SK-N-SH (cell line): ENCODE data around the gene BCL6B. TPM values are rescaled to one million over a fixed set of nuclear protein-coding genes. Genes with fewer than 3 reads are reported as not detected.

ENCODE experiments used
- CTCF ChIA-PET: fragments of 300-600, 350-600 bp; formaldehyde crosslinking; extraction: SDS; loops from one replicate; lab custom pipeline; 2021; lab: Yijun Ruan, JAX
- POLR2A ChIA-PET: fragments of 350-600 bp; sonication (Branson Sonifier 250); formaldehyde crosslinking; extraction: SDS; loops from one replicate; lab custom pipeline; 2020; ENCODE audit warnings: antibody characterized with exemption, inconsistent platforms; lab: Yijun Ruan, JAX
- DNase-seq: peaks from one replicate; pipeline ENCODE4 v3.0.0; 2012
- H2AFZ ChIP-seq: fragments of 200-600 bp; sonication (generic); 2 replicates; pipeline ENCODE4 v1.8.1; 2016; ENCODE audit warnings: antibody characterized with exemption, mild to moderate bottlenecking, low read depth
- H3F3A ChIP-seq: fragments of 200-600 bp; sonication (generic); replicated peaks from 2 replicates; pipeline ENCODE3; 2016; ENCODE audit warnings: antibody characterized with exemption, mild to moderate bottlenecking; ENCODE audit not compliant: insufficient read depth
- H3K27ac ChIP-seq, 2 experiments: fragments of 200-500 bp in 1 of 2; fragments of 200-600 bp in 1 of 2; sonication (Bioruptor generic) in 1 of 2; sonication (generic), shearing (Covaris generic) in 1 of 2; 2 replicates each; pipeline versions ENCODE4 v1.5.1 to v1.6.1; 2014 to 2016; ENCODE audit warnings: low read depth in 2 of 2, inconsistent platforms in 1 of 2, low read length in 1 of 2, mild to moderate bottlenecking in 1 of 2, mixed read lengths in 1 of 2
- H3K27me3 ChIP-seq: fragments of 200-600 bp; sonication (generic), shearing (Covaris generic); 2 replicates; pipeline ENCODE4 v1.6.1; 2016; ENCODE audit warnings: mixed run types; ENCODE audit not compliant: insufficient read depth
- H3K36me3 ChIP-seq, 2 experiments: fragments of 200-500 bp in 1 of 2; fragments of 200-600 bp in 1 of 2; sonication (Bioruptor generic) in 1 of 2; sonication (generic) in 1 of 2; replicated peaks in 1 of 2; 2 replicates each; pipeline versions ENCODE3 to v1.5.1; 2014 to 2016; ENCODE audit warnings: low read length in 1 of 2, mild to moderate bottlenecking in 1 of 2; ENCODE audit not compliant: insufficient read depth in 2 of 2, control insufficient read depth in 1 of 2
- H3K4me1 ChIP-seq, 2 experiments: fragments of 200-500 bp in 1 of 2; fragments of 200-600 bp in 1 of 2; sonication (Bioruptor generic) in 1 of 2; sonication (generic), shearing (Covaris generic) in 1 of 2; 2 replicates each; pipeline versions ENCODE4 v1.5.1 to v1.6.1; 2014 to 2016; ENCODE audit warnings: low read depth in 1 of 2, low read length in 1 of 2, mixed run types in 1 of 2; ENCODE audit not compliant: insufficient read depth in 2 of 2, control insufficient read depth in 1 of 2
- H3K4me2 ChIP-seq: fragments of 200-600 bp; sonication (generic), shearing (Covaris generic); 2 replicates; pipeline ENCODE4 v1.6.1; 2017; ENCODE audit warnings: mixed run types
- H3K4me3 ChIP-seq, 2 experiments: fragments of 200-500 bp in 1 of 2; fragments of 200-600 bp in 1 of 2; sonication (Bioruptor generic) in 1 of 2; sonication (generic), shearing (Covaris generic) in 1 of 2; 2 replicates each; pipeline versions ENCODE4 v1.5.1 to v1.8.1; 2014 to 2016; ENCODE audit warnings: low read depth in 2 of 2, inconsistent platforms in 1 of 2, low read length in 1 of 2, mild to moderate bottlenecking in 1 of 2, mixed read lengths in 1 of 2, moderate library complexity in 1 of 2
- H3K79me2 ChIP-seq: fragments of 200-600 bp; sonication (generic); 2 replicates; pipeline ENCODE4 v1.8.1; 2017; ENCODE audit warnings: mild to moderate bottlenecking; ENCODE audit not compliant: insufficient read depth
- H3K9ac ChIP-seq: fragments of 200-600 bp; sonication (generic); 2 replicates; pipeline ENCODE4 v1.6.1; 2017; ENCODE audit warnings: mixed run types
- H3K9me2 ChIP-seq: fragments of 200-600 bp; sonication (generic); 2 replicates; pipeline ENCODE4 v1.6.1; 2017; ENCODE audit warnings: mixed run types
- H3K9me3 ChIP-seq: fragments of 200-600 bp; sonication (generic); 2 replicates; pipeline ENCODE4 v1.6.1; 2017; ENCODE audit warnings: mixed run types, mild to moderate bottlenecking, moderate library complexity
- H4K20me1 ChIP-seq: fragments of 200-600 bp; sonication (generic); 2 replicates; pipeline ENCODE4 v1.6.1; 2017; ENCODE audit warnings: mild to moderate bottlenecking, mixed run types; ENCODE audit not compliant: insufficient read depth
- CHD2 ChIP-seq: fragments of 150-350 bp; IDR thresholded peaks from 2 replicates; pipeline ENCODE4 v1.6.1; 2018; ENCODE audit warnings: low read length; ENCODE audit not compliant: partially characterized antibody
- EZH2phosphoT487 ChIP-seq: fragments of 200-600 bp; sonication (generic); IDR thresholded peaks from 2 replicates; pipeline ENCODE4 v1.6.1; 2017; ENCODE audit warnings: low read depth, mixed run types, mild to moderate bottlenecking, antibody characterized with exemption, moderate library complexity, borderline replicate concordance
- FOSL2 ChIP-seq: IDR thresholded peaks from 2 replicates; pipeline ENCODE4 v1.4.0; 2012; ENCODE audit warnings: low read depth, mild to moderate bottlenecking, moderate library complexity, borderline replicate concordance
- GATA2 ChIP-seq: sonication (generic); formaldehyde crosslinking; IDR thresholded peaks from 2 replicates; pipeline ENCODE4 v1.5.0; 2020; ENCODE audit warnings: mild to moderate bottlenecking, missing genetic modification reagents
- MEF2A ChIP-seq: IDR thresholded peaks from 2 replicates; pipeline ENCODE4 v1.4.0; 2012; ENCODE audit warnings: low read depth, borderline replicate concordance
- NFIC ChIP-seq: IDR thresholded peaks from 2 replicates; pipeline ENCODE4 v1.4.0; 2012; ENCODE audit warnings: borderline replicate concordance
- NRF1 ChIP-seq: IDR thresholded peaks from 2 replicates; pipeline ENCODE4 v1.6.1; 2012; ENCODE audit warnings: low read depth, mild to moderate bottlenecking, low read length
- PBX3 ChIP-seq: IDR thresholded peaks from 2 replicates; pipeline ENCODE4; 2012
- RAD21 ChIP-seq: IDR thresholded peaks from 2 replicates; pipeline ENCODE4 v1.6.1; 2012; ENCODE audit warnings: mild to moderate bottlenecking, low read length
- RXRA ChIP-seq: IDR thresholded peaks from 2 replicates; pipeline ENCODE4 v1.4.0; 2012; ENCODE audit warnings: low read depth, mild to moderate bottlenecking, borderline replicate concordance
- SIN3A ChIP-seq: IDR thresholded peaks from 2 replicates; pipeline ENCODE4 v1.6.1; 2012; ENCODE audit warnings: low read depth, mild to moderate bottlenecking, low read length, moderate library complexity, borderline replicate concordance
- TEAD4 ChIP-seq: IDR thresholded peaks from 2 replicates; pipeline ENCODE4 v1.4.0; 2012; ENCODE audit warnings: mild to moderate bottlenecking, borderline replicate concordance; ENCODE audit not compliant: insufficient read depth
- YY1 ChIP-seq: IDR thresholded peaks from 2 replicates; pipeline ENCODE4 v1.4.0; 2012; ENCODE audit warnings: low read depth, mild to moderate bottlenecking
- ZBTB33 ChIP-seq: IDR thresholded peaks from 2 replicates; pipeline ENCODE4 v1.4.0; 2012; ENCODE audit warnings: low read depth, borderline replicate concordance
- WGBS: methylation state at CpG from one replicate; pipeline ENCODE4 v1.1.6; 2017; ENCODE audit warnings: low lambda C conversion rate; 5-methylcytosine and 5-hydroxymethylcytosine counted together
- polyA plus RNA-seq, 3 experiments: library from polyadenylated mRNA; depleted of rRNA; stranded (reverse); fragments of >200 nt; gene quantifications; 2 replicates each; pipeline ENCODE4 v1.2.3, GENCODE V29; 2012
- TF ChIP-seq, protein P1 (sequence below): fragments of 150-350 bp; IDR thresholded peaks from 2 replicates; pipeline ENCODE4 v1.6.1; 2017; ENCODE audit warnings: antibody characterized with exemption, low read length, low read depth, borderline replicate concordance
- TF ChIP-seq, protein P2 (sequence below): fragments of 150-350 bp; IDR thresholded peaks from 2 replicates; pipeline ENCODE4 v1.6.1; 2016; ENCODE audit warnings: mild to moderate bottlenecking, low read depth, low read length
- TF ChIP-seq, protein P3 (sequence below): IDR thresholded peaks from 2 replicates; pipeline ENCODE4 v1.4.0; 2012; ENCODE audit warnings: low read depth

The BCL6B gene
- polyA plus RNA-seq, 1 of the 3 experiments (the other 2 are of a cell fraction) = 0.02 TPM

- H4K20me1 ChIP-seq = no peaks in the 10 kb centered on the region
- H3K9me3 ChIP-seq = no peaks in the 10 kb centered on the region
- no peaks in the 10 kb centered on the region for H3F3A ChIP-seq
- no peaks in the 10 kb centered on the region for H3K4me1 ChIP-seq
- H3K27me3 ChIP-seq = no peaks in the 10 kb centered on the region
- H3K9me2 ChIP-seq = no peaks in the 10 kb centered on the region
- H3K4me3 ChIP-seq = no peak overlapping the region
- ChIA-PET POLR2A (no interaction called here), CTCF (interaction anchor here (0.8 to 1.5 kb wide), 3 partner anchors 19 to 75 kb away, joined by 3 to 5 read pairs (median 4); no protein-coding TSS in a partner anchor)
- TF ChIP-seq, protein P1, sequence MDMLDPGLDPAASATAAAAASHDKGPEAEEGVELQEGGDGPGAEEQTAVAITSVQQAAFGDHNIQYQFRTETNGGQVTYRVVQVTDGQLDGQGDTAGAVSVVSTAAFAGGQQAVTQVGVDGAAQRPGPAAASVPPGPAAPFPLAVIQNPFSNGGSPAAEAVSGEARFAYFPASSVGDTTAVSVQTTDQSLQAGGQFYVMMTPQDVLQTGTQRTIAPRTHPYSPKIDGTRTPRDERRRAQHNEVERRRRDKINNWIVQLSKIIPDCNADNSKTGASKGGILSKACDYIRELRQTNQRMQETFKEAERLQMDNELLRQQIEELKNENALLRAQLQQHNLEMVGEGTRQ = no peak
- TF ChIP-seq YY1 (no peak), GATA2 (CRISPR knock-in tag) (no peak), RXRA (no peak), PBX3 (no peak), SIN3A (no peak), RAD21 (no peak), FOSL2 (no peak), MEF2A (no peak), NRF1 (no peak), EZH2phosphoT487 (no peak), CHD2 (no peak), NFIC (no peak), ZBTB33 (no peak), TEAD4 (no peak)
- TF ChIP-seq, protein P2, sequence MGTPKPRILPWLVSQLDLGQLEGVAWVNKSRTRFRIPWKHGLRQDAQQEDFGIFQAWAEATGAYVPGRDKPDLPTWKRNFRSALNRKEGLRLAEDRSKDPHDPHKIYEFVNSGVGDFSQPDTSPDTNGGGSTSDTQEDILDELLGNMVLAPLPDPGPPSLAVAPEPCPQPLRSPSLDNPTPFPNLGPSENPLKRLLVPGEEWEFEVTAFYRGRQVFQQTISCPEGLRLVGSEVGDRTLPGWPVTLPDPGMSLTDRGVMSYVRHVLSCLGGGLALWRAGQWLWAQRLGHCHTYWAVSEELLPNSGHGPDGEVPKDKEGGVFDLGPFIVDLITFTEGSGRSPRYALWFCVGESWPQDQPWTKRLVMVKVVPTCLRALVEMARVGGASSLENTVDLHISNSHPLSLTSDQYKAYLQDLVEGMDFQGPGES = no peak
- TF ChIP-seq, protein P3, sequence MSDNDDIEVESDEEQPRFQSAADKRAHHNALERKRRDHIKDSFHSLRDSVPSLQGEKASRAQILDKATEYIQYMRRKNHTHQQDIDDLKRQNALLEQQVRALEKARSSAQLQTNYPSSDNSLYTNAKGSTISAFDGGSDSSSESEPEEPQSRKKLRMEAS = no peak
- no peaks in the 10 kb centered on the region for H3K79me2 ChIP-seq
- H2AFZ ChIP-seq = no peak overlapping the region
- no peak for DNase-seq
- H3K9ac ChIP-seq = no peak overlapping the region
- H3K36me3 ChIP-seq = no peaks in the 10 kb centered on the region
- H3K4me2 ChIP-seq = no peak overlapping the region
- no peak overlapping the region for H3K27ac ChIP-seq
- WGBS = 73% methylated on average over 4 of the region's 4 CpGs
Measured at GRCh38 chr17:6985266-6985665, 37.6 kb upstream of the BCL6B start.
